Islet of Langerhans (tissue), 1 donor: Measurements from ENCODE around the gene C1orf232.
A peak's percentile ranks its signal among the peaks of the same experiment; 100 is the strongest.

Experiments
- FAIRE-seq: peaks from one replicate; lab custom pipeline; 2011; peaks lifted over from hg19 to GRCh38; lab: Jason Lieb, UNC

C1orf232 gene

DNA sequence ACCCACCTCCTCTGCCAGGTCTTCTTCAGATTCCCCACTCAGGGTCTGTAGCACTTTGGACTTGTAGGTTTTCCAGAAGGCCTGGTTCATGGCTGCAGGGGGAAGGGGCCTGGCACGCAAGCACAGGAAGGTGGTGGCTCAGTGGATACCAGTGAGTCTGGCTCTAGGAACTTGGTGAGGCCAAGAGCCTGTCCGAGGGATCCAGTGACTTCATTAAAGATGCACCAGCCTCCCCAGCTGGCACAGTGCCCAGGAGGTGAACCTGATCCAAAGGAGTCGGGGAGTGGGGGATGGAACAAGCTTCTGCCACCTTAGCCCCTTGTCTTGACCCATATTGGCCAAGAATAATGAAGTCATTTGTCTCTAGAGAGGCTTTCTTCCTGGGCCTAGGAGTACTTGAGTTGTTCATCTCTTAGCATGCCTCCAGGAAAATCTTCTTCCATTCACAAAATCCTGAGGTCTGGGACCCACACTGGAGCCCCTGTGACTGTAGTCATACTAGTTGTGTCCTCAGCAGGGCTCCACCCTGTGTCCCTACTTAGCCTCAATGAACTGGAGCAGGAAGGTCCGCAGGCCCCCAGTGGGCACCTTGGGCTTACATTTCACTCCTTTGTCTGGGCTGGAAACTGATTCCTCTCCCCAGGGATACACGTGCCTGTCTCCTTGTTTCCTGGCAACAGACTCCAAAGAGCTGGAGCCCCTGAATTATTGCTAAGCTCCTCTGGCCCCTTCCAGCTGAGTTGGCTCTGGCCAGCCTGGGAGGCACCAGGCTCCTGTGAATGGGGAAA lies at the start of gene C1orf232:
Gene C1orf232, minus strand, starts transcription at position 554 of the 788 bp plus-strand sequence. Its CDS starts 464 bp downstream, at position 90.
- no peak for FAIRE-seq

DNA sequence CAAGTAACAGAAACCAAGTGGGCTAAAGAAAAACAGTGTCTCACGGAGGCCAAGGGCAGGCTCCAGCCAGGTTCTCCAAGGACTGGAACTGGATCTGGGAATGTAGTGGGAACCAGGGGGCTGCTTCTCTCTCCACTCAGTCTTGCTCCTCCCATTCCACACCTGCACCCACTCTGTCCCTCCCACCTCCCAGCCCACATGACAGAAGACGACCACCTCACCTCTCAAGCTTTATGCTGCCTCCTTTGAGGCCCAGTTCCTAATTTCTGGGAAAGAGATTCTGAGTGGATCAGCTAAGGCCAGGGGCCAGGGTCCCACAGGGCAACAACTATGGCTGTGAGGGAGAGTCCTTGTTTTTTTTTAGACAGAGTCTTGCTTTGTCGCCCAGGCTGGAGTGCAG lies 46.5 kb upstream of the C1orf232 start:
- no peak for FAIRE-seq

DNA sequence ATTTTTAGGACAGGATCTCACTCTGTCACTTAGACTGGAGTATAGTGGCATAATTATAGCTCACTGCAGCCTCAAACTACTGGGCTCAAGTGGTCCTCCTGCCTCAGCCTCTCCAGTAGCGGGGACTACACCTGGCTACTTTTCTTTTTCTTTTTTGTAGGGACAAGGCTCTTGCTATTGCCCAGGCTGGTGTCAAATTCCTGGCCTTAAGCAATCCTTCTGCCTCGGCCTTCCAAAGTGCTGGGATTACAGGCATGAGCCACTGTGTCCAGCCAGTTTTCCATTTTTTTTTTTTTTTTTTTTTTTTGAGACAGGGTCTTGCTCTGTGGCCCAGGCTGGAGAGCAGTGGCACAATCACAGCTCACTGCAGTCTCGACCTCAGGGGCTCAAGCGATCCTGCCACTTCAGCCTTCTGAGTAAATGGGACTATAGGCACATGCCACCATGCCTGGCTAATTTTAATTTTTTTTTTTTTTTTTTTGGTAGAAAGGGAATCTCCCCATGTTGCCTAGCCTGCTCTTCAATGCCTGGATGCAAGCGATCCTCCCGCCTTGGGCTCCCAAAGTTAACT lies 44.7 kb upstream of the C1orf232 start:
- FAIRE-seq = no peak

DNA sequence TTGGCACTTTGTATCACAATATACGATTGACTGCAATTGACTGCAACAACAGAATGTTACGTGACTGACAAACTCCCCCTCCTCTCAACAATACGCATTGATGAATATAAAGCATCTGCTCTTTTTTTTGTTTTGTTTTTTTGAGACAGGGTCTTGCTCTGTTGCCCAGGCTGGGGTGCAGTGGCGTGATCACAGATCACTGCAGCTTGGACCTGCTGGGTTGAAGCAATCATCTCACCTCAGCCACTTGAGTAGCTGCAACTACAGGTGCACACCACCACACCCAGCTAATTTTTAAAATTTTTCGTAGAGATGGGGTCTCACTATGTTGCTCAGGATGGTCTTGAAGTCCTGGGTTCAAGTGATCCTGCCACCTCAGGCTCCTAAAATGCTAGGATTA lies 44.0 kb upstream of the C1orf232 start:
- FAIRE-seq = no peak

DNA sequence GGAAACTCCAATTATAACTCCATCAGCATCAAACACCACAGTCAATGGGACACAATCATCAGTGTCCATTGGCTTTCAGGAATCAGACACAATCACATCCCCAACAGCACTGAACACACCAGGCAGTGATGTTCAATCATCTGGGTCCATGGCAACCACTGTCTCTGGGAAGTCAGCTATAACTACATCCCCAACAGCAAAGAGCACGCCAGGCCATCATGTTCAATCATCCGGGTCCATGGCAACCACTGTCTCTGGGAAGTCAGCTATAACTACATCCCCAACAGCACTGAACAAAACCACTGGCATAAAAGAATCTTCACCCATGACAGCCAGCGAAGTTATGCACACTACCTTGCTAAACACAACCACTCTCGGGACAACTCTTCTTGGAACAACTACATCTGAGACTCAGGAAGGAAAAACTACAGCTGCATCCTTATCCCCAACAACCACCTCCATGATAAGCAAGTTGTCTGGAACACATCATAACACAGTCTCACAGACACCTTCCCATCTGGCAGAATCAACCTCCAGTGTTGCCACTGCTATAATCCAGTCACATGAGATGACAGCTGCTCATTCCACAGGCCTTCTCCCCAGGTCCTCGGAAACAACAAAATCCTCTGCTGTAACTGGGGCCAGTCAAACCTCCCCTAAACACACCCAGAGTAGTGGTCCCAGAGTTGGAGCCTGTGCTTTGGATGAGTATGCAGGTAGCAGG lies 41.5 kb upstream of the C1orf232 start:
- FAIRE-seq = peak; percentile 49

DNA sequence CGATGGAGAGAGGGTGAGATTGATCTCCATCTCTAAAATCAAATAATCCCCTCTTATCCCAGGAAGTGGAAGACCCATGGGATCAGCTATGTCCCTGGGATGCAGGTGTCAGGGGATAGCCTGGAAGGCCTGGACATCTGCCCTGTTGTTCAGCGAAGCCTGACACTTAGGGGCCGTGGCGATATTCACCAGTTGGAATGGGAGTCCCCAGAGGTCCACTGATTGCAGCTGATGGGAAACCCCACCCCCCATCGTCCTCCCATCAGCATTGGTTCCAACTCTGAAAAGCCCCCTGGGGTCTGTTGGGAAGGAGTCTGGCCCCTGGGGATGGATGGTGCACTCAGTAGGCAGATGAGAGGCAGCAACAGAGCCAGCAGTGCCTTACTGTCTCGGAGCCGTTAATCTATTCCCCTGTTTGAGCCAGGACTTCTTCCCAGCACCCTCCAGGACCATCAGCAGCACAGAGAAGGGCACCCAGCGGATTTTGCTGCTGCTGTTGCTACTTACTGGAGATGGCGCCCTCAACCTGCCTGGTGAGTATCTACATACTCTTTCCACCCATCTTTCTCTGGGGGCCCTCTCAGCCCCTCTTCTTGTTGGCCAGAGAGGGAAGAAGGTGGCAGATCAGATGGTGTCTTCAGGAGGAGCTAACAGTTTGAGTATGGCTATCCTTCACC lies 35.0 kb upstream of the C1orf232 start:
- FAIRE-seq = no peak

DNA sequence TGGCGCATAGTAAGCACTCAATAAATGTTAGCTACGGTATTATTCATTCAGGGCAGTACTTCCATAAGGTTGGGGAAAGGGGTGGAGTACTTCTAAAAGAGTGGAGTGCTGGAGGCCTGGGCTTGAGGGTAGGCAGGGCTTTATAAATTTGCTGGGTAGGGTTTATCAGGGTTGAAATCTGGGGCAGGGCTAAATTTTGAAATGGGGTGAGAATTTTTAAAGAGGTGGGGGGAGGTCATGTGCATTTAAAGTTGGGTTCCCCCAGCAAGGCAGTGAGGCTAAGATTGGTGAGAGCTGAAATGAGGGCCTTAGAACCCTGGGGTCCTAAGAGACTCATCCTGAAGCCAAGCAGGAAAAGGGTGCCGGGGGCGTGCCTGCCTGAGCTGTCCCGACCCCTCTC lies 31.6 kb upstream of the C1orf232 start:
- FAIRE-seq = no peak

DNA sequence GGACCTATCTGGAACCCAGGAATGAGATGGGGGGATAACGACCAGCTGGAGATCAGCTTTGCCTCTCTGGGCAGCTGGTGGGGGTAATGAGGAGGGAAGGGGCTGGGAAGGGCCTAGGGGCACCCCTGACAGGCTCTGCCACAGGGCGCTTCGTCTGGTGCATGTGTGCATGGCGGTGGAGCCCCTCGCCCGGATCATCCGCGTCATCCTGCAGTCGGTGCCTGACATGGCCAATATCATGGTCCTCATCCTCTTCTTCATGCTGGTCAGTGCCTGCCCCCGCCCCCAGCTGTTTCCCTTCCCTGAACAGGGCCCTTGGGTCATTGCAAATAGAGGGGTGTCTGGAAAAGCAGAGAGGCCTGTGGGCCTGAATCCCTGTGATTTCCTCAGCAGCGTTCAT lies 29.1 kb upstream of the C1orf232 start:
- no peak for FAIRE-seq

DNA sequence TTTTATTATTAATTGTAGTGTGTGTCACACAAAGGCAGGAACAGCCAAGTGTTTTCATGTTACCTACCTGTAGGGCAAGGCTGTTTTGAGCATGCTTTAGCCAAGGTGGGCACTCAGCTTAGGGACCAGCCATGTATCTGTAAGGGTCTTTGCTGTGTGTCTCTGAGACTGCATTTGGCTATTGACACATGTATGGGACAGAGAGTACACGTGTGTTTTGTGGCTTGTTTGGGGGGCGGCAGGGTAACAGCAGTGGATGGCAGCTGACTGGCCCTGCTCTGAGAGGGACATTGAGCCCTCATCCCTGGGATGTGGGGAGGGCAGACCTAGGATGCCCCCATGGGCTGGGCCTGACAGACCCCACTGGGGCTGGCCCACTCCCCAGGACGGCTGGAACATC lies 28.5 kb upstream of the C1orf232 start:
- FAIRE-seq = no peak

DNA sequence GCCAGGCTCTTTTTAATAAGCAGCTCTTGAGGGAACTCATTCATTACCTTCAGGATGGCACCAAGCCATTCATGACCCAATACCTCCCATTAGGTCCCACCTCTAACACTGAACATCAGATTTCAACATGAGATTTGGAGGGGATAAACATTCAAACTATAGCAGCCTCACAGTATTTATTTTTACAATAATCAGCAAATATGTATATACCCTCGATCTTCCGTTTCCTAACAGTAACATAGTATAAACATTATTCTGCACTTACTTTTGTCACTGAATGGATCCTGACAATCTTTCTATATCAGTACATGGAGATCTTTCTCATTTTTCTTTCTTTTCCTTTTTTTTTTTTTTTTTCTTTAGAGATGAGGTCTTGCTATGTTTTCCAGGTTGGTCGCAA lies 27.0 kb upstream of the C1orf232 start:
- FAIRE-seq = no peak

DNA sequence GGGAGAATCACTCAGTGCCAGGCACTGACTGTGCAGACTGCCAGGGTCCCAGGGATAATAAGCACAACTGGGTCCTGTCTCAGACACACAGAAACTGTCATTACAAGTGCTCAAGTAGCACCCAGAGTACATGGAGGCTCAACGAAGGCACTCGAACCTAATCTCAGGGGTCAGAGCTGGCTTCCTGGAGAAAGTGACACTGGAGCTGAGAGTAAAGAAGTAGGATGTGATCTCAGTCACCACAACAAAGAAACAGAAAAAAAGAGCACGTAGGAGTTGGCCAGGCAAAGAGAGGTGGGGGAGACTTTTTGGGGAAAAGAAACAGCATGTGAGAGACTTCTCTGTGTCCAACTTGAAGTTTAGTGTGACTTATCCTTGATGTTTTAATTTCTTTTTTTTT lies 23.0 kb upstream of the C1orf232 start:
- no peak for FAIRE-seq

DNA sequence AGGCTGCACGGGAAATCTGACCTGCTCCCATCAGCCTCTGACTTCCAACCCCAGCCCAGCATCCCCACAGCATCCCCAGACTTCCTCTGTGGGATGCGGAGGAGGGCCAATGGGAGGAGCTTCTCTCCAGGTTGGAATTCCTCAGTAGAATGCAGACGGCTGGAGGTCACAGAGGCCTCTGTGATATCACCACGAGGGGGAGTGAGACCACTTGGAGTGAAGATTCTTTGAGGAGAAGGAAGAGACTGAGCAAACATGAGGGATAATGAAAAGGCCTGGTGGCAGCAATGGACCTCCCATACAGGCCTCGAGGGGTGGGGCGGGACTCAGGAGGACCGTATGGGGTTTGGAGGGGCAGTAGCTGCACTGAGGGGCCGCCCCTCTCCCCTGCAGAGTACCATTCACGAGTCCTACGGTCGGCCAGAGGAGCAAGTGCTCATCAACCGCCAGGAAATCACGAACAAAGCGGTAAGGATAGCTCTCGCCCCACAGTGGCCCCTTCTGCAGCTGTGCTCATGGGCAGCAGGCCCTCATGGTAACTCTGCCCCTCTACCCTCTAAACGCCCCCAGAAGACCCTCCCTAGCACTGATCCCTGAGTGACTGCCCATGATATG lies 21.7 kb upstream of the C1orf232 start, which contains the start of gene CATSPER4:
Gene CATSPER4, plus strand, starts transcription at position 230 of the 615 bp plus-strand sequence. Its CDS starts 26 bp downstream, at position 256.
- FAIRE-seq = no peak

DNA sequence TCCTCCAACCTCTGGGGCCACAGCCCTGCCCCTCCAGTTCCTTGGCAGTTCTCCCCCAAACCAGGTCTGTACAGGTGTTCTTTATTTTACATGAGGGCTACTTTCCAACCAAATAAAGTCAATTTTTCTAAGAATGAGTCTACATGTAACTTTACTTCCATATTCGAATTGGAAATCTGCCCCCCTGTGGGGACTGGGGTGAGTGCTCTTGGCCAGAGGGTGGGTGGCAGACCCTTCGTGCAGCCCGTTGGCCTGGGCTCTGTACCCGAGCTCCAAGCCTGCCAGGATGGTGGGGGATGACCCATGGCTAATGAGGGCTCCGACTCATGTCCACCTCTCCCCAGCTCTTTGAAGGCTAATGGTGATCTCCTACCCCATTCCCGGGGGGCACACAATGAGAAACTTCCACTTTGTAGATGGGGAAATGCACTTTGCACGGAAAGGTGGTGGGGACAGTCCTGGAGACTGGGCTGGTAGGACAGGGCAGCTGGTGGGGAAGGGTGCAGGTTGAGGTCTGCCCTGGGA lies 21.1 kb upstream of the C1orf232 start:
- no peak for FAIRE-seq

DNA sequence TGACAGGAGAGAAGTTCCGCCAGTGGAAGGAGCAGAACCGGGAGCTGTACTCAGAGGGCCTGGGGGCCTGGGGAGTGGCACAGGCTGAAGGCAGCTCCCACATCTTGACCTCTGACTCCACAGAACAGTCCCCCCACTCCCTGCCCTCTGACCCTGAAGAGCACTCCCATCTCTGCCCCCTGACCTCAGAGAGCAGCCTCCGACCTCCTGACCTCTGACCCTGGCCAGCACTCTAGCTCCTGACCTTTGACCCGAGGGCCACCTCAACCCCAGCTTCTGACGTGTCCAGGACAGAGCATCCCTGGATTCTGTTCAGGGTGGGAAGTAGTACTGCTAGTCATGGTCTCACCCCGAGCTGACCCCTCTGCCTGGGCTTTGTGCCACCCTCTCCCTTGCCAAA lies 20.6 kb upstream of the C1orf232 start:
- no peak for FAIRE-seq

DNA sequence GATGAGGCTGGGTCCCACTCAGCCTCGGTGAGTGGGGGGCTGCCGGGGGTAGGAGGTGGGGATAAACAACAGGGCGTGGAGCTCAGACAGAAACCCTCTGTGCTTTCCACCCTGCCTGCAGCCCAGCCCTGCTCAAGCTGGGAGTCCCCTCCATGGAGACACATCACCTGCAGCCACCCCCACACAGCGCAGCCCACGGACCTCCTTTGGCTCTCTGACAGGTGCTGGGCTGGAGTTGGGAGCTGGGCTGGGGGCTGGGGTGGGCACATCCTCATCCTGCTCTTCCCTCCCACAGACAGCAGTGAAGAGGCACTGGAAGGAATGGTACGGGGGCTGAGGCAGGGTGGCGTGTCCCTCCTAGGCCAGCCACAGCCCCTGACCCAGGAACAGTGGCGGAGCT lies 19.7 kb upstream of the C1orf232 start:
- no peak for FAIRE-seq

DNA sequence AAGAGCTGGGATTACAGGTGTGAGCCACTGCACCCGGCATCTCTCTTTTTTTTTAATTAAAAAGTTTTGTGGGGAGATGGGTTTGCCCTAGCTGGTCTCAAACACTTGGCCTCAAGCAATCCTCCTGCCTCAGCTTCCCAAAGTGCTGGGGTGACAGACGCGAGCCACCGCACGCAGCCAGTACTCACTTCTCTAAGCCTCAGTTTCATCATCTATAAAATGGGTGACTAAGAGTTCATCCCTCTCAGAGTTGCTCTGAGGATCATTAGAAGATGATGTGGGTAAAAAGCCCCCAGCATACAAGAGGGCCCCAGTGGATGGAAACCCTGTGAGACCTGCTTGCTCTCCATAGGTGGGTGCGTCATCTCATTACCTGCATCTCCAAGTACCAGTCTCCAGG lies 19.1 kb upstream of the C1orf232 start:
- FAIRE-seq = no peak

DNA sequence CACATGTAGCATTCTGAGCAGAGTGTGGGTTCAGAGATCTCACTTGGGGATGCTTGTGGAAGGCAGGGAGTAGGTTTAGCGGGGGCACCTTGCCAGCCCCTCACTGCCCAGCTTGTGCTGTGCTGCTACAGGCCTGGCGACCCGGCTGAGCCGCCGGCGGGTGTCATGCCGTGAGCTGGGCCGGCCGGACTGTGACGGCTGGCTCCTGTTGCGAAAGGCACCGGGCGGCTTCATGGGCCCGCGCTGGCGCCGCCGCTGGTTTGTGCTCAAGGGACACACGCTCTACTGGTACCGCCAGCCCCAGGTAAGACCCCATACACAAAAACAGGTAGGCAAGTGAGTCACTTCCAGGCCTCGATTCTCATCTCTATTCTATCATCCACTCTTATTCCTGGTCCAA lies 16.1 kb upstream of the C1orf232 start:
- FAIRE-seq = no peak

DNA sequence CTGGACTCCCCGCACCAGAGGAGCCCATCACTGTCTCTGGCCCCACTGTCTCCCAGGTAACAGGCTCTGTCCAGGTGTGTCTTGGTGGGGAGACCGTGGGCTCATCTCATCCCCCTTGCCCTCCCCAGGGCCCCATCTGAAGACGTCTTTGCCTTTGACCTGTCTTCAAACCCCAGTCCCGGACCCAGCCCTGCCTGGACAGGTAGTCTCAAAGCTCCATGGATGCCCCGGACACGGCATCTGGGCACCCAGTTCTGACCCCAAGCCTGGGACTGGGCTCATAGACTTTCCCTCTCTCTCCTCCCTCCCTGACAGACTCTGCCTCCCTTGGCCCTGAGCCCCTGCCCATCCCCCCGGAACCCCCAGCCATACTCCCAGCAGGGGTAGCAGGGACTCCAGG lies 15.3 kb upstream of the C1orf232 start:
- FAIRE-seq = no peak

DNA sequence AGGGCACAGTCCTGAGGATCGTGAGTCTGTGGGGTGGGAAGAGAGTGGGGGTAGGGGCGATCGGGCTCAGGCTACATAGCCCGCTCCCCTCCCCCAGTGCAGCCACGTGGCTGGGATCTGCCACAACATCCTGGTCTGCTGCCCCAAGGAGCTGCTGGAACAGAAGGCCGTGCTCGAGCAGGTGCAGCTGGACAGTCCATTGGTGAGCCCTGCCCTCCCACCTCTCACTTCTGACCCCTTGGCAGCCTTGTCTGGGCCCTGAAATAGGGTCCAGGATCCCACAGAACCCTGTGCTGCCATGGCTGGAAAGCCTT lies 13.6 kb upstream of the C1orf232 start:
- FAIRE-seq = no peak

DNA sequence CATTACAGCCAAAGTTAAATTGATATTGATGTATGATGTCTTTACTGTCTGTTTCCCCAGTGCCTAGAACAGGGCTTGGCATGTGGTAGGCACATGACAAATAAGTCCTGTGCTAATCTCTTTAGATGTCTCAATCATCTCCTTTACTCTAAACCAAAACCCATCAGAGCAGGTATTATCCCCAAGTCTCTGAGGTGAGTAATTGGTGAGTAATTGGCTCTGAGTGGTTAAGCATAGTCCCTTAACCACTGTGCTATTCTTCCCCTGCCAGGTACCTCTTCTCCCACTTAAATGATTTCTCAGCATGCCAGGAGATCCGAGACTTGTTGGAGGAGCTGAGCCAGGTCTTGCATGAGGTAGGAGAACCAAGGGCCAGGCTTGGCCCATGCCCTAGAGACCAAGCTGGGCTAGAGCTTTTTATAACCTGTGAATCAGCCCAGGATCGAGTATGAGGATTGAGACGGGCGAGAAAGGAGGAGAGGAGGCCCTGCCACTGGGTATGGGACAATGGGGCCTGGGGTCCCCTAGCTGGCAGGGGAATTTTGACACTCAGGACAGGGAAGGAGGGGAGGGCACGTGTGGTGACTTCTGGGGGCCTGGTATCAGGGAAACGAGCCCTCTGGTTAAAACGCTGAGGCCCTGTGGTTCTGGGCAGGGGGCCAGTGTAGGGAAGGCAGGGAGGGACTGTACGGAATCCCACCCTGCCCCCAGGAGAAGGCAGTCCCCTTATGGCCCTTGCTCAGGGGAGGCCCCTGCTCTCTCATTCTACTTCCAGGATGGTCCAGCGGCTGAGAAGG lies 13.0 kb upstream of the C1orf232 start:
- no peak for FAIRE-seq

DNA sequence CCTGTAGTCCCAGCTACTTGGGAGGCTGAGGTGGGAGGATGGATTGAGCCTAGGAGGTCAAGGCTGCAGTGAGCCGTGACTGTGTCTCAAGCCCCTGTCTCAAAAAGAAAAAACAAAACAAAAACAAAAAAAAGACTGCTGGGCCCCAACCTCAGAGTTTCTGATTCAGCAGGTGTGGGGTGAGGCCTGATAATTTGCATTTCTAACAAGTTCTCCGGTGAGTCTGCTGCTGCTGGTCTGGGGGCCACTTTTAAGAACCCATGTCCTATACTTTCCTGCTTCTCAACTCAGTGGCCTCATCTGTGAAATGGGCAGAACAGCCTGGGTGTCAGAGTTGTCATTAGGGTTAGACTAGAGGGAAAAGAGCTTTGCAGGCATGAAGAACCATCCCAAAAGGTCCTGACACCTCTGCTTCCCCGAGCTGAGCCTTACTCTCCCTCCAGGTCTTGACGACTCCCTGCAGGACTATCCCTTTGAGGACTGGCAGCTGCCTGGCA lies 11.3 kb upstream of the C1orf232 start:
- FAIRE-seq = no peak
